ENCODE measurements around the gene SAA4.

Gene SAA4

GRCh38 chr11:18236664-18237356, at the start of gene SAA4:
Gene SAA4 (minus strand): TSS chr11:18236802. CDS start chr11:18235926, 876 bp downstream.
- Histone ChIP-seq H3K4me1 (ENCODE audit: control insufficient read depth, low read length) (no peaks in the 10 kb centered on the region), H3K9me3 (ENCODE audit: control insufficient read depth, insufficient read depth, low read length) (no peaks in the 10 kb centered on the region), H3K4me3 (ENCODE audit: low read length) (no peak within 1 kb of the TSS)

GRCh38 chr11:18285841-18286240, 49.2 kb upstream of the SAA4 start:
- Histone ChIP-seq H3K27ac (ENCODE audit: low read depth, low read length) (no peak overlapping the region), H3F3A (ENCODE audit: control insufficient read depth, insufficient read depth) (no peaks in the 10 kb centered on the region), H3K27me3 (ENCODE audit: control insufficient read depth, low read length) (no peaks in the 10 kb centered on the region), H3K4me2 (ENCODE audit: low read length) (no peak overlapping the region), H3K9me2 (replicated peaks; ENCODE audit: control insufficient read depth, low read length) (no peaks in the 10 kb centered on the region), H3K4me3 (ENCODE audit: low read length) (no peak overlapping the region), H3K9me3 (ENCODE audit: control insufficient read depth, insufficient read depth, low read length) (no peaks in the 10 kb centered on the region), H4K20me1 (ENCODE audit: control insufficient read depth, insufficient read depth, low read depth, low read length) (no peaks in the 10 kb centered on the region), H3K36me3 (ENCODE audit: control insufficient read depth, low read length) (peaks cover 77% of the 10 kb centered on the region), H3K79me2 (ENCODE audit: control insufficient read depth, low read length) (no peaks in the 10 kb centered on the region), H3K4me1 (ENCODE audit: control insufficient read depth, low read length) (peaks cover 4% of the 10 kb centered on the region)
- TF ChIP-seq CTCF (IDR thresholded peaks at IDR 0.05; ENCODE audit: low read depth, low read length, poor library complexity, severe bottlenecking) (no peak), EZH2phosphoT487 (IDR thresholded peaks at IDR 0.05; ENCODE audit: borderline replicate concordance, low read length) (no peak)

More at GRCh38 chr11:18236664-18237356, at the start of gene SAA4:
- H4K20me1 ChIP-seq (ENCODE audit: control insufficient read depth, insufficient read depth, low read depth, low read length), result no peaks in the 10 kb centered on the region
- H3K27ac ChIP-seq (ENCODE audit: low read depth, low read length), result no peak within 1 kb of the TSS
- no peaks in the 10 kb centered on the region for H3K36me3 ChIP-seq (ENCODE audit: control insufficient read depth, low read length)
- TF ChIP-seq EZH2phosphoT487 (IDR thresholded peaks at IDR 0.05; ENCODE audit: borderline replicate concordance, low read length), result no peak
- TF ChIP-seq CTCF (IDR thresholded peaks at IDR 0.05; ENCODE audit: low read depth, low read length, poor library complexity, severe bottlenecking), result no peak
- no peaks in the 10 kb centered on the region for H3K9me2 ChIP-seq (replicated peaks; ENCODE audit: control insufficient read depth, low read length)
- no peak within 1 kb of the TSS for H3K4me2 ChIP-seq (ENCODE audit: low read length)
- H3K79me2 ChIP-seq (ENCODE audit: control insufficient read depth, low read length), result no peaks in the 10 kb centered on the region
- H3F3A ChIP-seq (ENCODE audit: control insufficient read depth, insufficient read depth), result no peaks in the 10 kb centered on the region
- peaks cover 26% of the 10 kb centered on the region for H3K27me3 ChIP-seq (ENCODE audit: control insufficient read depth, low read length)

- H4K20me1 ChIP-seq (ENCODE audit: control insufficient read depth, insufficient read depth, low read depth, low read length), result no peaks in the 10 kb centered on the region
- H3K9me3 ChIP-seq (ENCODE audit: control insufficient read depth, insufficient read depth, low read length), result no peaks in the 10 kb centered on the region
- peaks cover 9% of the 10 kb centered on the region for H3K4me1 ChIP-seq (ENCODE audit: control insufficient read depth, low read length)
- TF ChIP-seq CTCF (IDR thresholded peaks at IDR 0.05; ENCODE audit: low read depth, low read length, poor library complexity, severe bottlenecking) (no peak), EZH2phosphoT487 (IDR thresholded peaks at IDR 0.05; ENCODE audit: borderline replicate concordance, low read length) (no peak)
- H3K4me3 ChIP-seq (ENCODE audit: low read length), result no peak overlapping the region
- no peaks in the 10 kb centered on the region for H3F3A ChIP-seq (ENCODE audit: control insufficient read depth, insufficient read depth)
- no peaks in the 10 kb centered on the region for H3K79me2 ChIP-seq (ENCODE audit: control insufficient read depth, low read length)
- no peaks in the 10 kb centered on the region for H3K27me3 ChIP-seq (ENCODE audit: control insufficient read depth, low read length)
- no peaks in the 10 kb centered on the region for H3K9me2 ChIP-seq (replicated peaks; ENCODE audit: control insufficient read depth, low read length)
- no peak overlapping the region for H3K4me2 ChIP-seq (ENCODE audit: low read length)
- H3K36me3 ChIP-seq (ENCODE audit: control insufficient read depth, low read length), result peaks cover 76% of the 10 kb centered on the region
- H3K27ac ChIP-seq (ENCODE audit: low read depth, low read length), result no peak overlapping the region
Observed at GRCh38 chr11:18282626-18283025, 46.0 kb upstream of the SAA4 start.
